Keratinocyte (primary cell): Measurements from ENCODE around the gene DOK4.

Experiments used
- CTCF ChIP-seq, 3 experiments: IDR thresholded peaks in 1 of 3; conservative IDR thresholded peaks in 1 of 3; optimal IDR thresholded peaks in 1 of 3; 2 replicates in 2 of 3; 3 replicates in 1 of 3; pipeline versions ENCODE3 to v1.5.1; 2011; ENCODE audit warnings: low read length in 3 of 3, mild to moderate bottlenecking in 3 of 3, moderate library complexity in 2 of 3, control low read depth in 1 of 3, inconsistent platforms in 1 of 3; ENCODE audit not compliant: insufficient read depth in 2 of 3; ENCODE audit errors: extremely low read depth in 1 of 3
- EZH2 ChIP-seq: IDR thresholded peaks from one replicate; pipeline ENCODE4 v1.6.1; 2012; ENCODE audit warnings: inconsistent platforms, mild to moderate bottlenecking, low read length, moderate library complexity

DNA sequence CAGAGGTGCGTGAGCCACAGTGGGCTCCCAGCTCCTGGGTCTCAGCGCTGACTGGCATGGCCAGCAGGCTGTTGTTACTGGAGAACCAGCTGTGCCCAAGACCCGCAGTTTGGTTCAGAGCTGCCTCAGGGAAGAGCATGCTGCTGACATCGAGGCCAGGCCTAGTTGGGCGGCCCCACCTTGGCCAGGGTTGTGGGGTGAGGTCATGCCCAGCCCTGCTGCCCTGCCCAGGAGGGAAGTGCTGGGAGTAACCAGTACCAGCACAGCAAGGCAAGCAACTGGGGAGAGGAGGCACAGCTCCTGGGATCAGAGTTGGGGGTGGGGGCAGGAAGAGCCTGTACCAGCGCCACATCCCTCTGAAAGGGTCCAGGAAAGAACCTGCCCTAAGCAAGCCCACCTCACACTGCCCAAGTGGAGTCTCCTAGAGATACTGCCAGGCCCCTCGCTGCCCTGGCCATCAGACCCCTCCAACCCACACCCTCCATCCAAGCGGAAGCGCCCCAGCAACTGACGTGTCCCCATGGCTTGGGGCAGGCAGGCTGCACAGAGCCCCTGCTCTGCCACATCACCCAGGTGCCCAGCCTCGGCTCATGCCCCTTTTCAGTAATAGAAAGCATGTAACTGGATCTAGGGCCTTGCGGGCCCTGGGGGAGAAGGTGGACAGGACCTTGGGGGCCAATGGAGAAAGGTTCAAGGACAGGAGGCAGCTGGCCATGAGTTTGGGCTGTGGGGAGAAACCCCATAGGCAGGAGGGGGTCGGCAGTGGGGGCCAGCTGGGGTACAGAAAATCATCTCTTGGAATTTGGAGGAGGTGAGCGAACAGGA is 990 bp downstream of the DOK4 start:
- TF ChIP-seq EZH2 (no peak), CTCF (optimal IDR thresholded peaks at IDR 0.05 in 1 of 3, IDR thresholded peaks at IDR 0.05 in 1 of 3, conservative IDR thresholded peaks at IDR 0.05 in 1 of 3; ENCODE audit: extremely low read depth in 1 of 3, insufficient read depth in 2 of 3, low read length in 3 of 3) (no peak)
